Osteoblast (primary cell): ENCODE measurements around the gene CGREF1. TPM values are rescaled to one million over a fixed set of nuclear protein-coding genes. Genes with fewer than 3 reads are reported as not detected.

ENCODE experiments used
- DNase-seq: peaks from one replicate; pipeline ENCODE4 v3.0.0; 2011; ENCODE audit warnings: low spot score, mixed read lengths; ENCODE audit not compliant: insufficient read length; ENCODE audit errors: missing footprints
- H2AFZ ChIP-seq: 2 replicates; pipeline ENCODE4 v1.6.0; 2011; ENCODE audit warnings: mild to moderate bottlenecking, low read length
- H3K27ac ChIP-seq: 2 replicates; pipeline ENCODE4 v1.5.1; 2011; ENCODE audit warnings: mild to moderate bottlenecking, low read depth, low read length, moderate library complexity
- H3K27me3 ChIP-seq: 2 replicates; pipeline ENCODE4 v1.6.0; 2012; ENCODE audit warnings: mild to moderate bottlenecking, control low read depth, inconsistent platforms, low read length, moderate library complexity; ENCODE audit not compliant: insufficient read depth
- H3K36me3 ChIP-seq: 2 replicates; pipeline ENCODE4 v1.5.1; 2011; ENCODE audit warnings: mild to moderate bottlenecking, low read length, control low read depth, moderate library complexity; ENCODE audit not compliant: insufficient read depth
- H3K4me1 ChIP-seq: 2 replicates; pipeline ENCODE4 v1.5.1; 2011; ENCODE audit warnings: mild to moderate bottlenecking, low read length, control low read depth, moderate library complexity; ENCODE audit not compliant: insufficient read depth
- H3K4me2 ChIP-seq: 2 replicates; pipeline ENCODE4 v1.6.0; 2011; ENCODE audit warnings: mild to moderate bottlenecking, low read length; ENCODE audit not compliant: insufficient read depth
- H3K4me3 ChIP-seq: fragments of 200-600 bp; sonication (generic); 3 replicates; pipeline ENCODE4 v1.5.1; 2012; ENCODE audit warnings: mild to moderate bottlenecking, low read length, inconsistent platforms; ENCODE audit not compliant: insufficient read depth
- H3K79me2 ChIP-seq: 2 replicates; pipeline ENCODE4 v1.6.0; 2012; ENCODE audit warnings: mild to moderate bottlenecking, low read length, control low read depth, inconsistent platforms; ENCODE audit not compliant: insufficient read depth
- H3K9me3 ChIP-seq: 2 replicates; pipeline ENCODE4 v1.5.1; 2011; ENCODE audit warnings: low read depth, low read length, control low read depth
- H4K20me1 ChIP-seq: 2 replicates; pipeline ENCODE4 v1.6.0; 2012; ENCODE audit warnings: mild to moderate bottlenecking, low read length, control low read depth; ENCODE audit not compliant: insufficient read depth
- total RNA-seq: library from RNA; depleted of rRNA; stranded (reverse); fragments of >200 nt; gene quantifications from 2 replicates; pipeline ENCODE4 v1.2.3, GENCODE V29; 2012
- TF ChIP-seq, protein P1 (sequence below): IDR thresholded peaks from 2 replicates; pipeline ENCODE4 v1.5.1; 2011; ENCODE audit warnings: mild to moderate bottlenecking, low read depth, low read length, moderate library complexity; ENCODE audit errors: extremely low read depth

Gene CGREF1
- total RNA-seq, 1 donor = 14.5 TPM

DNA sequence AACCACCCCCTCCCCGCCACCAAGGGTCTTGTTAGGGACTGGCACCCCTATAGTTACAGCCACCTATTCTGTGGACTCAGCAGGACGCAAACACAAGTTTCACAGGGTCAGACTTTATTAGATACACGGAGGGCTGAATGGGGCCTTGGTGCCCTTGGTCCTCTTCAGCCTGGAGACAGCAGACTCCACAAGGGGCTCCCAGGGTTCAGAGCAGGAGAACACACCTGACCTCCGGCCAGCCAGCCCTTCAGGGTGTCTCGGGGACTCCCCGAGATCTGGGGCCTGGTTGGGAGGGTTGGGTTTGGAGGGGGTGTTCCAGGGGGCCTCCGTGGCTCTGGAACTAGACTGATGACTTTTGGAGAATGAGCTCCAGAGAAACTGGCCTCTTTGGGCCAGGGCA is 17.8 kb upstream of the CGREF1 start:
- peaks cover 21% of the 10 kb centered on the region for H4K20me1 ChIP-seq
- H3K27me3 ChIP-seq = peaks cover 8% of the 10 kb centered on the region
- H3K27ac ChIP-seq = no peak overlapping the region
- DNase-seq = no peak
- no peaks in the 10 kb centered on the region for H3K9me3 ChIP-seq
- no peak overlapping the region for H2AFZ ChIP-seq
- TF ChIP-seq, protein P1, sequence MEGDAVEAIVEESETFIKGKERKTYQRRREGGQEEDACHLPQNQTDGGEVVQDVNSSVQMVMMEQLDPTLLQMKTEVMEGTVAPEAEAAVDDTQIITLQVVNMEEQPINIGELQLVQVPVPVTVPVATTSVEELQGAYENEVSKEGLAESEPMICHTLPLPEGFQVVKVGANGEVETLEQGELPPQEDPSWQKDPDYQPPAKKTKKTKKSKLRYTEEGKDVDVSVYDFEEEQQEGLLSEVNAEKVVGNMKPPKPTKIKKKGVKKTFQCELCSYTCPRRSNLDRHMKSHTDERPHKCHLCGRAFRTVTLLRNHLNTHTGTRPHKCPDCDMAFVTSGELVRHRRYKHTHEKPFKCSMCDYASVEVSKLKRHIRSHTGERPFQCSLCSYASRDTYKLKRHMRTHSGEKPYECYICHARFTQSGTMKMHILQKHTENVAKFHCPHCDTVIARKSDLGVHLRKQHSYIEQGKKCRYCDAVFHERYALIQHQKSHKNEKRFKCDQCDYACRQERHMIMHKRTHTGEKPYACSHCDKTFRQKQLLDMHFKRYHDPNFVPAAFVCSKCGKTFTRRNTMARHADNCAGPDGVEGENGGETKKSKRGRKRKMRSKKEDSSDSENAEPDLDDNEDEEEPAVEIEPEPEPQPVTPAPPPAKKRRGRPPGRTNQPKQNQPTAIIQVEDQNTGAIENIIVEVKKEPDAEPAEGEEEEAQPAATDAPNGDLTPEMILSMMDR = no peak
- peaks cover 8% of the 10 kb centered on the region for H3K4me1 ChIP-seq
- peaks cover 22% of the 10 kb centered on the region for H3K79me2 ChIP-seq
- H3K4me2 ChIP-seq = no peak overlapping the region
- no peak overlapping the region for H3K4me3 ChIP-seq
- peaks cover 10% of the 10 kb centered on the region for H3K36me3 ChIP-seq

DNA sequence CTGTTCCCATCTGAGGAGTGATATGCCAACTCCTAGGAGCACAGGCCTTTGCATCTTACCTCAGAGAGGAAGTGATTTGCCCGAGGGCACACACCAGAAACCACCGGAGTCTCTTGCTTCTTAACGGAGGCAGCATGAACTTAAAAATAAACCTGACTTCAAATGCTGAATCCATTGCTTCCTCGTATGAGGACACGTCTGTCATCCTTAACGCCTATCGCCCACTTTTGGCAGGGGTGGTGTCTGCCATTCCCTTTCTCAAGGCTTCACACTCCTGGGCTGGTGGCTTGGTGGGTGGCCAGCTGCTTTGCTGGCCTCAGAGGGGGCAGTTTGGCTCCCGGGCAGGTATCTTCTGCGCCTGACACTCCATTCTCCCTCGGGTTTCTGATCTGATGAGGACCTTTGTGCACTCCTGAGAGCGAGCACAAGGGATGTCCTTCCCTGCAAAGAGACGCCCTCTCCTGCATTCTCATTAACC is 16.6 kb upstream of the CGREF1 start:
- peaks cover 8% of the 10 kb centered on the region for H3K4me1 ChIP-seq
- H4K20me1 ChIP-seq = peaks cover 26% of the 10 kb centered on the region
- peaks cover 21% of the 10 kb centered on the region for H3K36me3 ChIP-seq
- H3K4me3 ChIP-seq = no peak overlapping the region
- H3K9me3 ChIP-seq = no peaks in the 10 kb centered on the region
- H2AFZ ChIP-seq = peak overlapping the region; percentile 10
- no peak overlapping the region for H3K27ac ChIP-seq
- DNase-seq = no peak
- TF ChIP-seq, protein P1 = no peak
- no peak overlapping the region for H3K4me2 ChIP-seq
- H3K79me2 ChIP-seq = peaks cover 22% of the 10 kb centered on the region
- peaks cover 8% of the 10 kb centered on the region for H3K27me3 ChIP-seq

DNA sequence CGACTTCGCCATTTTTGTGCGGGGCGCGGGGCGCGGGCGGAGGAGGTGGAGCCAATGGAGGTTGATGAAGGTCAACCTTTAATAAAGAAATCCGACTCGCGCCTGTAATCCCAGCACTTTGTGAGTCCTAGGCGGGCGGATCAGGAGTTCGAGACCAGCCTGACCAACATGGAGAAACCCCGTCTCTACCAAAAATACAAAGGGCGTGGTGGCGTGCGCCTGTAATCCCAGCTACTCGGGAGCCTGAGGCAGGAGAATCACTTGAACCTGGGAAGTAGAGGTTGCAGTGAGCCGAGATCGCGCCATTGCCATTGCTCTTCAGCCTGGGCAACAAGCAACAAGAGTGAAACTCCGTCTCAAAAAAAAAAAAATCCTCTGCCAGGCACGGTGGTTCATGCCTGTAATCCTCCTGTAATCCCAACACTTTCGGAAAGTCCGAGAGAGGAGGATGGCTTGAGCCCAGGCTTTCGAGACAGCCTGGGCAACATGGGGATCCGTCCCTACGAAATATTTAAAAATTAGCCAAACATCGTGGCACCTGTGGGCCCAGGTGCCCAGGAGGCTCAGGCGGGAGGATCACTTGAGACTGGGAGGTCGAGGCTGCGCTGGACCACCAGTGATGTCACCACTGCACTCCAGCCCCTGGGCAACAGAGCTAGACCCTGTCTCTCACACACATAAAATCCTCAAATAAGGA is 16.0 kb upstream of the CGREF1 start:
- no peaks in the 10 kb centered on the region for H3K9me3 ChIP-seq
- H3K4me1 ChIP-seq = peaks cover 8% of the 10 kb centered on the region
- peaks cover 22% of the 10 kb centered on the region for H3K79me2 ChIP-seq
- H2AFZ ChIP-seq = peak overlapping the region; percentile 88
- peak overlapping the region; percentile 99 for H3K4me3 ChIP-seq
- TF ChIP-seq, protein P1 = no peak
- H4K20me1 ChIP-seq = peaks cover 26% of the 10 kb centered on the region
- H3K27me3 ChIP-seq = peaks cover 8% of the 10 kb centered on the region
- H3K4me2 ChIP-seq = peak overlapping the region; percentile 73
- H3K27ac ChIP-seq = no peak overlapping the region
- H3K36me3 ChIP-seq = peaks cover 25% of the 10 kb centered on the region
- DNase-seq = no peak

DNA sequence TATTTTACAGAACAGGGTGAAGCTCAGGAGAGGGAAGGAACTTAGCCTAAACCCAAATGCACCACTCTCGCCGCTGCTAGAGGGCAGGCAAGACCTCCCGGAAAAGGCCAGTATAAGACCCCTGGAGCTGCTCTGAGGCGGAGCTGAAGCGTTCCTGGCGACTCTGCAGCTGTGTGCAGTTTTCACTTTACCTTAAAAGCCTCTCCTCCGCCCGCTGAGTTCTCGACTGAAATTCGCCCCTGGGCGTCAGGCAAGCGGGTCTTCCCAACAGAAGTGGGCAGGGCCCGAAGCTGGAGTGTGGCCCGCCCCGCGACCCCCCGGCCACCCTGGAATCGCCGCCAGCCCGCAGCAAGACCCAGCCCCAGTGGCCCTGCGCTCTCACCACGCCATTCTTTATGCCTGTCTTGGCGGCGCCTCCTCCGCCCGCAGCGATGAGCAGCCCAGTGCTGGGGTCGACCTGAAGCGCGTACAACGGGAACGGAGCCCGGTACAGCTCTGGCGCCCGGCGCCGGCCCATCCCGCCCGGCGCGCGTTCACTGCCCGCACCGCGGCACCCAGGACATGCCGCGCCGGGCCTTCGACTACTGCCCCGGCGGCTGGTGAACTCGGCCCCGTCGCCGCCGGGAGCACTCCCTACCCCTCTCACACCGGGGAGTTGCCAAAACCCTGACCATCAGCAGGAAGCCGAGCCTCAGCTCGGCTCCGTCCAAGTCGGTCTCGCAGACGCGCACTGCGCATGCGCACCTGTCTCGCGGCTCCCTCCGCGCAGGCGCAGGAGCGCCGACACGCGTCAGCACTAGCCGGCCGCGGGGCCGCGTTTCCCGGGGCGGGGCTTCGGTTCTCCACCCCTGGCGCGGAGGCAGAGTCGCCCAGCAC is 15.2 kb upstream of the CGREF1 start, which contains the start of gene PREB:
PREB (minus strand) TSS at position 732 of the 876 bp plus-strand sequence; CDS start at position 517, 215 bp downstream.
- peak within 1 kb of the TSS; percentile 99 for H3K4me3 ChIP-seq
- DNase-seq = peak; percentile 100
- H4K20me1 ChIP-seq = peaks cover 26% of the 10 kb centered on the region
- H3K36me3 ChIP-seq = peaks cover 32% of the 10 kb centered on the region
- peaks cover 8% of the 10 kb centered on the region for H3K4me1 ChIP-seq
- peaks cover under 1% of the 10 kb centered on the region for H3K27me3 ChIP-seq
- peaks cover 22% of the 10 kb centered on the region for H3K79me2 ChIP-seq
- H2AFZ ChIP-seq = peak within 1 kb of the TSS; percentile 89
- no peaks in the 10 kb centered on the region for H3K9me3 ChIP-seq
- TF ChIP-seq, protein P1 = peak; percentile 50
- peak within 1 kb of the TSS; percentile 80 for H3K27ac ChIP-seq
- H3K4me2 ChIP-seq = peak within 1 kb of the TSS; percentile 88
